Dermis microvascular lymphatic vessel endothelial cell (primary cell): ENCODE measurements around the gene IPO9. TPM values are rescaled to one million over a fixed set of nuclear protein-coding genes. Genes with fewer than 3 reads are reported as not detected.
A peak's percentile ranks its signal among the peaks of the same experiment; 100 is the strongest.
"Not testable (repeated sequence)": the region's sequence is repeated elsewhere in the genome, so short reads cannot be mapped to it uniquely, and the experiment has no call there.

ENCODE experiments used
- DNase-seq, 2 donors: peaks; one replicate each; pipeline versions ENCODE4 v3.0.0 to v3.0.0-alpha.2; 2010; ENCODE audit warnings: low read depth in 2 of 2
- total RNA-seq: library from RNA; depleted of rRNA; stranded (reverse); fragments of >200 nt; gene quantifications from 2 replicates; pipeline ENCODE4 v1.2.1, GENCODE V29; 2014

IPO9 gene
- total RNA-seq, 1 donor from 2014 or later: 19.6 TPM

GRCh38 chr1:201888282-201889089, 59.5 kb downstream of the IPO9 start, which contains the start of gene SHISA4:
SHISA4 (plus strand) TSS chr1:201888898; CDS start chr1:201888995, 97 bp downstream.
- peak in 1 of 2 donors; percentile 76 for DNase-seq

DNA sequence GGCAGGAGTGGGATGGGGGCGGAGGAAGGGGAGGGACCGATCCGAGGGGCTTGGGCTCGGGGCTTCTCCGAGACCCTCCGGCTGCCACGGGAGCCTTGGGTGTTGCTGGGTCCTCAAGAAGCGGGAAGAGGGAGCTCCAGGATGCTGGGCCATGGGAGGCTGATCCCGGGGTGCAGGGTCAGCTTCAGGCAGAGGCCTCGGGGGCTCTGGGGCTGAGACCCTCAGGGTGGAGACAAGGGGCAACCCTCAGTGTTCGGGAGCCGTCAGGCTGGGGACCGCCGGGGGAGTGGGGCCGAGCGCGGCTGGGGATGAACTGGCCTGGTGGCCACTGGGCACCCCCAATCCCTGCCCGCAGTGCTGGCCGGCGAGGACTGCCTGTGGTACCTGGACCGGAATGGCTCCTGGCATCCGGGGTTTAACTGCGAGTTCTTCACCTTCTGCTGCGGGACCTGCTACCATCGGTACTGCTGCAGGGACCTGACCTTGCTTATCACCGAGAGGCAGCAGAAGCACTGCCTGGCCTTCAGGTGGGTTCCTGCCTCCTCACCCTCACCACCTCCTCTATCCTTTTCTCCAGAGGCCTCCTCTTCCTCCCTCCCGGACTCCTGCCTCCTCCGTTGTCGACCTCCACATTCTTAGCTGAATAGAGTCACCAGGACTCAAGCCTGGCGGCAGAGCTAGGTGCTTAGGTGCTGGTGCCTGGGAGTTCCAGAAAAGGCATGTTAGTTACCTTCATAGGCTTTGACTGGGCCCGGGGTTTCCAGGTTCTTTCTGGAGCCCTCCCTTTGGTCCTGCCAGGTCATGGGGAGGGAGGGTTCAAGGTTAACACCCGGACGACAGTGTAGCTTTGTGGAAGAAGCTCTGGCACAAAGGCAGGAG, 60.4 kb downstream of the IPO9 start:
- no peak for DNase-seq

DNA sequence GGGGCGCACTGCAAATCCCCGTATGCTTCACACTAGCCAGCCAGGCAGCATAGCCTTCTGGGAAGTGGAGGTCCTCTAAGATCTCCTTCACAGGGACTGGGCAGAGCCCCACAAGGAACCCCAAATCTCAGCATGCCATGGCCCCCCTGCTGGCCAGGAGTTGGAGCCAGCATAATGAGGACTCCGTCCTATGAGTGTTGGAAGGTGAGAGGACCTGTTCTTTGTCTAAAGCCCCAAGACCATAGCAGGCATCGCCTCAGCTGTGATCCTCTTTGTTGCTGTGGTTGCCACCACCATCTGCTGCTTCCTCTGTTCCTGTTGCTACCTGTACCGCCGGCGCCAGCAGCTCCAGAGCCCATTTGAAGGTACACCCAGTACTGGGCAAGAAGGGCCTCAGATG, 61.3 kb downstream of the IPO9 start:
- no peak for DNase-seq

- DNase-seq: no peak
Observed at GRCh38 chr1:201890806-201891450, 62.0 kb downstream of the IPO9 start.

GRCh38 chr1:201891451-201892045, 62.6 kb downstream of the IPO9 start:
- DNase-seq: no peak

DNA sequence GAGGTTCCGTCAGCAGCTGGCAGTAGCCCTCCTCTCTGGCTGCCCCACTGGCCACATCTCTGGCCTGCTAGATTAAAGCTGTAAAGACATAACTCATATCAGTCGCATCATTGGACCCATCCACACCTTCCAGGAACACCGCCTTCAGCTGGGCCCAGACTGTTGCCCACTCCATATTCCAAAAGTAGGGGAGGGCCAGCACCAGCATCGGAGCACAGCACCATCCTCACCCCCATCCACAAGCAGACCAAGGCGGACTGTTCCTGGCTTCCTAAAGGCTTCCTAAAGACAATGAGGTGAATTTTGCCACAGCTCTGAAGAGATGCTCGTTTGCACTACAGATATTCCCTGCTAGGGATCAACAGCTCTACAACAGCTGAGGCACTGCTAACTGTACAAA, 63.3 kb downstream of the IPO9 start:
- no peak for DNase-seq

DNA sequence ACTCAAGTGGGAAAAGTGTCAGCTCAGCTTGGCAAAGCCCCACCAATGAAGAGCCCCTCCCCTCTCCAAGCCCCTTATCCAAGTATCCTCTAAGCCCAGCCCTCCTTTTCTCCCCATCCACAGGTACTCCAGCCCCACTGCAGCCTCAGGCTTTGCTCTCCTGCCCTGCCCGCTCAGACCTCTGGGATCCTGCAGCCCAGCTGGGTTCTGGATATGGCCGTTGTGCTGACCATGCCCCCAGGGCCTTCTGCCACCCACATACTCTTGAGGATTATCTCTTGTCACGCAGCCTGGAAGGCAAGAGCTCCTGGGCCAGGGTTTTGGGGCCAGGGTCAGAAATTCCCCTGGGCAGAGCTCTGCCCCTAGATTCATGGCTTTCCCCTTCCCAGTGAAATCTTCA, 64.5 kb downstream of the IPO9 start:
- DNase-seq: no peak

GRCh38 chr1:201894343-201895119, 65.6 kb downstream of the IPO9 start:
- DNase-seq: no peak

GRCh38 chr1:201895120-201895665, 66.2 kb downstream of the IPO9 start:
- DNase-seq: no peak

- DNase-seq: peak; percentile 81 to 91
Observed at GRCh38 chr1:201895913-201896807, 67.2 kb downstream of the IPO9 start.

DNA sequence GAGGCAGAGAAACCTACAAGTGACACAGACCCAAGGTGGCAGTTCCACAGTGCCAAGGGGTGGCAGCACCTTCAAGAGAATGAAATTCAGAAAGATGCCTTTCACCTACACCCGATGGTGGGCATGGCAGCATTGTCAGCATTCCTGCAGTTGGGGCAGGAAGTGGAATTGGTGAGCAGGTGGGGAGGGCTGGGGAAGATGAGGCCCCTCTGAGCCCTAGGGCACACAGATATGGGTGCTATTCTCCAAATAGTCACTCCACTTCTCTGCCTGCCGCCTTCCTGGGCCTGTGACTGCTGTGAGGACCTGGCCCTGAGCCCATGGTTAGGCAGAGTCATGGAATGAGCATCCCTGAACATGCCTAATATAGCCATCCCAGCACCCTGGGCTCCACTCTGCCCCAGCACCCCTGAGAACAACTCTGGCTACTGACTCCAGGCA, 68.0 kb downstream of the IPO9 start:
- DNase-seq: peak in 1 of 2 donors; percentile 32

GRCh38 chr1:201898240-201898894, 69.4 kb downstream of the IPO9 start:
- no peak for DNase-seq

- no peak for DNase-seq
Observed at GRCh38 chr1:201898992-201899391, 70.0 kb downstream of the IPO9 start.

- DNase-seq: no peak
Observed at GRCh38 chr1:201899683-201900429, 70.9 kb downstream of the IPO9 start.

- DNase-seq: no peak
Observed at GRCh38 chr1:201900476-201900875, 71.5 kb downstream of the IPO9 start.

DNA sequence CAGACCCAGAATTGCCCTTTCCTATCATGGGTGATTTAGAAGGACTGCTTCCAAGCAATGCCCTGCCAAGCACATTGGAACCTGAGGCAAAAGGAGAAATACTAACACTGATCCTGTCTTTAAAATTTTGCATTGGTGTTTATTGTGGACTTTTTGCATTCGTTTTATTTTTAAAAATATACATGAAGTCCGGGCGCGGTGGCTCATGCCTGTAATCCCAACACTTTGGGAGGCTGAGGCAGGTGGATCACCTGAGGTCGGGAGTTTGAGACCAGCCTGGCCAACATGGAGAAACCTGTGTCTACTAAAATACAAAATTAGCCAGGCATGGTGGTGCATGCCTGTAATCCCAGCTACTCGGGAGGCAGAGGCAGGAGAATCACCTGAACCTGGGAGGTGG, 72.1 kb downstream of the IPO9 start:
- DNase-seq: not testable (repeated sequence)

- no peak for DNase-seq
Observed at GRCh38 chr1:201902198-201902597, 73.2 kb downstream of the IPO9 start.

DNA sequence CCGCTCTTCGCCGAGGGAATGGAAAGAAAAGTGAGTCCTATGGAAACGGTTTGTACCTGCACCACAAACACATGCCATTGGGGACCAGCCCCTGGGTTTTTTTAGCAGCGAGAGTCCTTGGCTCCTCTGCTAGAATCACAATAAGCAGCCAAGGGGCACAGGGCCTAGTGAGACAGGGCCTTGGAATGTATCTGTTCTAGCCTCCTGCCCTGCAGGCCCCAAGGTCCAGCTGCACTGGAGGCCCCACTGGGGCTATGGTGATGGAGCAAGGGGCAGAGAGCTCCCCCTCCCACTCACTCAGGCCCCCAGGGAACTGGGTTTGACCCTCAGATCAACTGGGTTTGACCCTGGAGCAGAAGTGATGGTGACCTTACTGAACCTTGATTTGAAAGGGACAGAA, 74.2 kb downstream of the IPO9 start:
- no peak for DNase-seq
